ENCODE results near the gene MAGEA4.

GRCh38 chrX:151871244-151871643 lies 41.4 kb upstream of the MAGEA4 start:
- no peak for TF ChIP-seq EZH2phosphoT487 (IDR thresholded peaks at IDR 0.05; ENCODE audit: borderline replicate concordance, low read depth, low read length)
- no peak for TF ChIP-seq CTCF (conservative IDR thresholded peaks at IDR 0.05; ENCODE audit: low read length)
